GM12872 (cell line): ENCODE data around the gene ADGRB3.

ENCODE experiments used
- CTCF ChIP-seq: IDR thresholded peaks from 3 replicates; pipeline ENCODE4 v1.5.1; 2011; ENCODE audit warnings: low read depth, mild to moderate bottlenecking, low read length, moderate library complexity; ENCODE audit not compliant: insufficient read depth

ADGRB3 gene

GRCh38 chr6:68649669-68650068 is 14.6 kb downstream of the ADGRB3 start:
- no peak for TF ChIP-seq CTCF

GRCh38 chr6:68650142-68650541 is 15.1 kb downstream of the ADGRB3 start:
- TF ChIP-seq CTCF: no peak

- no peak for TF ChIP-seq CTCF
Observed at GRCh38 chr6:68651011-68651985, 16.2 kb downstream of the ADGRB3 start.

- TF ChIP-seq CTCF: peak; percentile 13; the same call in 1 of the 3 replicates
Observed at GRCh38 chr6:68652117-68652536, 17.0 kb downstream of the ADGRB3 start.

GRCh38 chr6:68653074-68653705 is 18.1 kb downstream of the ADGRB3 start:
- TF ChIP-seq CTCF: no peak

GRCh38 chr6:68653706-68654089 is 18.6 kb downstream of the ADGRB3 start:
- TF ChIP-seq CTCF: no peak

GRCh38 chr6:68654134-68654533 is 19.1 kb downstream of the ADGRB3 start:
- no peak for TF ChIP-seq CTCF
